ENCODE results near the gene TTC22. TPM values are rescaled to one million over a fixed set of nuclear protein-coding genes. Genes with fewer than 3 reads are reported as not detected.

Gene TTC22
- total RNA-seq, 1 experiment from 2014 or later = 0.10 TPM

DNA sequence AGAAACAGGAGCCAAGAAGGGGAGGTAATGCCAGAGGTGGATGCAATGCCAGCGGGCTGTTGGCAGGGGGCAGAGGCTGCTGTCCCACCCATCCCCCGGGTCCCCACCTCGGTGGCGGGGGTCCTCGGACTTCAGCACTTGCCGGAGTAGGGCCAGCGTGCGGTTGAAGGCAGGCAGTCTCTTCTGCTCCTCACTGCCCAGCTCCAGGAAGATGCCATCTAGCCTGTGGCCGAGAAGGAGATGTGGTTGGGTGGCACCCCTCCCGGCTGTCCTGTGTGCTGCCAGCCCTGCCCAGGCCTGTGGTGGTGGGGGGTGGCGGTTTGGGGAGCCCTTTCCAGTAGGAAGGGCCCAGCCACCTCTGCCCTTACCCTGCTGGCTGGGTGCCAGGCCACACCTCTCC lies 13.5 kb downstream of the TTC22 start:
- intact Hi-C loops (cut with micrococcal nuclease; ENCODE audit: unreplicated experiment) (no loop called here), in situ Hi-C loops (cut with HindIII; ENCODE audit: low pct_unique_long_range_greater_than_20kb, low sequenced_read_pairs) (no loop called here)
- Histone ChIP-seq H3K4me3 (ENCODE audit: low read depth in 2 of 2, low read length in 2 of 2) (no peak overlapping the region), H3K36me3 (ENCODE audit: control insufficient read depth, insufficient read depth, low read length) (no peaks in the 10 kb centered on the region), H3K9me3 (ENCODE audit: control insufficient read depth, insufficient read depth, low read depth, low read length) (no peaks in the 10 kb centered on the region), H3K27ac (ENCODE audit: low read length) (no peak overlapping the region), H3K4me1 (ENCODE audit: control insufficient read depth, insufficient read depth, low read length) (no peaks in the 10 kb centered on the region), H3K27me3 (ENCODE audit: control insufficient read depth, insufficient read depth, low read length) (no peaks in the 10 kb centered on the region)
- ATAC-seq (no peak), DNase-seq (ENCODE audit: low read depth, low spot score) (no peak)
- ChIA-PET POLR2A (no interaction called here), CTCF (no interaction called here)
- TF ChIP-seq, protein P1, sequence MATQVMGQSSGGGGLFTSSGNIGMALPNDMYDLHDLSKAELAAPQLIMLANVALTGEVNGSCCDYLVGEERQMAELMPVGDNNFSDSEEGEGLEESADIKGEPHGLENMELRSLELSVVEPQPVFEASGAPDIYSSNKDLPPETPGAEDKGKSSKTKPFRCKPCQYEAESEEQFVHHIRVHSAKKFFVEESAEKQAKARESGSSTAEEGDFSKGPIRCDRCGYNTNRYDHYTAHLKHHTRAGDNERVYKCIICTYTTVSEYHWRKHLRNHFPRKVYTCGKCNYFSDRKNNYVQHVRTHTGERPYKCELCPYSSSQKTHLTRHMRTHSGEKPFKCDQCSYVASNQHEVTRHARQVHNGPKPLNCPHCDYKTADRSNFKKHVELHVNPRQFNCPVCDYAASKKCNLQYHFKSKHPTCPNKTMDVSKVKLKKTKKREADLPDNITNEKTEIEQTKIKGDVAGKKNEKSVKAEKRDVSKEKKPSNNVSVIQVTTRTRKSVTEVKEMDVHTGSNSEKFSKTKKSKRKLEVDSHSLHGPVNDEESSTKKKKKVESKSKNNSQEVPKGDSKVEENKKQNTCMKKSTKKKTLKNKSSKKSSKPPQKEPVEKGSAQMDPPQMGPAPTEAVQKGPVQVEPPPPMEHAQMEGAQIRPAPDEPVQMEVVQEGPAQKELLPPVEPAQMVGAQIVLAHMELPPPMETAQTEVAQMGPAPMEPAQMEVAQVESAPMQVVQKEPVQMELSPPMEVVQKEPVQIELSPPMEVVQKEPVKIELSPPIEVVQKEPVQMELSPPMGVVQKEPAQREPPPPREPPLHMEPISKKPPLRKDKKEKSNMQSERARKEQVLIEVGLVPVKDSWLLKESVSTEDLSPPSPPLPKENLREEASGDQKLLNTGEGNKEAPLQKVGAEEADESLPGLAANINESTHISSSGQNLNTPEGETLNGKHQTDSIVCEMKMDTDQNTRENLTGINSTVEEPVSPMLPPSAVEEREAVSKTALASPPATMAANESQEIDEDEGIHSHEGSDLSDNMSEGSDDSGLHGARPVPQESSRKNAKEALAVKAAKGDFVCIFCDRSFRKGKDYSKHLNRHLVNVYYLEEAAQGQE (IDR thresholded peaks at IDR 0.05; ENCODE audit: insufficient read depth in 1 of 2, low read depth in 2 of 2, low read length in 1 of 2) = no peak
- TF ChIP-seq CTCF (IDR thresholded peaks at IDR 0.05) (no peak), POLR2AphosphoS5 (IDR thresholded peaks at IDR 0.05; ENCODE audit: low read depth, low read length) (no peak), TCF7L2 (IDR thresholded peaks at IDR 0.05; ENCODE audit: low read depth, low read length) (no peak), SIN3A (IDR thresholded peaks at IDR 0.05; ENCODE audit: borderline replicate concordance, insufficient read depth, low read depth, low read length) (no peak)
- BruUV-seq (replicated peaks) = no TSS peak

GRCh38 chr1:54786778-54787177 lies 14.3 kb downstream of the TTC22 start:
- ChIA-PET CTCF (no interaction called here), POLR2A (no interaction called here)
- no peaks in the 10 kb centered on the region for H3K27me3 ChIP-seq (ENCODE audit: control insufficient read depth, insufficient read depth, low read length)
- H3K9me3 ChIP-seq (ENCODE audit: control insufficient read depth, insufficient read depth, low read depth, low read length) = no peaks in the 10 kb centered on the region
- no peak overlapping the region for H3K4me3 ChIP-seq (ENCODE audit: low read depth in 2 of 2, low read length in 2 of 2)
- in situ Hi-C loops (cut with HindIII; ENCODE audit: low pct_unique_long_range_greater_than_20kb, low sequenced_read_pairs) = no loop called here
- no peaks in the 10 kb centered on the region for H3K36me3 ChIP-seq (ENCODE audit: control insufficient read depth, insufficient read depth, low read length)
- no peak overlapping the region for H3K27ac ChIP-seq (ENCODE audit: low read length)
- TF ChIP-seq POLR2AphosphoS5 (IDR thresholded peaks at IDR 0.05; ENCODE audit: low read depth, low read length) (no peak), CTCF (IDR thresholded peaks at IDR 0.05) (no peak), TCF7L2 (IDR thresholded peaks at IDR 0.05; ENCODE audit: low read depth, low read length) (no peak), SIN3A (IDR thresholded peaks at IDR 0.05; ENCODE audit: borderline replicate concordance, insufficient read depth, low read depth, low read length) (no peak)
- TF ChIP-seq, protein P1 (IDR thresholded peaks at IDR 0.05; ENCODE audit: insufficient read depth in 1 of 2, low read depth in 2 of 2, low read length in 1 of 2) = no peak
- no TSS peak for BruUV-seq (replicated peaks)
- DNase-seq (ENCODE audit: low read depth, low spot score) = no peak
- ATAC-seq = no peak
- H3K4me1 ChIP-seq (ENCODE audit: control insufficient read depth, insufficient read depth, low read length) = no peaks in the 10 kb centered on the region
- intact Hi-C loops (cut with micrococcal nuclease; ENCODE audit: unreplicated experiment) = no loop called here

All from Panc1 (cell line).